ENCODE measurements around the gene DHRS3.
A peak's percentile ranks its signal among the peaks of the same experiment; 100 is the strongest.

Gene DHRS3

DNA sequence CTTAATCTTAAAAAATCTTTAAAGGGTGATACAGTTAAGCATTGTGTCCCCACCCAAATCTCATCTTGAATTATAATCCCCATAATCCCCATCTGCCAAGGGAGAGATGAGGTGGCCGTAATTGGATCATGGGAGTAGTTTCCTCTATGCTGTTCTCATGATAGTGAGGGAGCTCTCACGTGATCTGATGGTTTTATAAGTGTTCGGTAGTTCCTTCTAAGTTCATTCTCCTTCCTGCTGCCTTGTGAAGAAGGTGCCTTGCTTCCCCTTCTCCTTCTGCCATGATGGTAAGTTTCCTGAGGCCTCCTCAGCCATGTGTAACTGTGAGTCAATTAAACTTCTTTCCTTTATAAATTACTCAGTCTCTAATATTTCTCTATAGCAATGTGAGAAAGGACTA is 10.7 kb downstream of the DHRS3 start:
- no peak for TF ChIP-seq CTCF (IDR thresholded peaks at IDR 0.05; ENCODE audit: control insufficient read depth, insufficient read depth, low read depth, low read length, missing control alignments)
- no peak for DNase-seq (ENCODE audit: low read depth)
- H3K4me3 ChIP-seq (ENCODE audit: control insufficient read depth, low read depth, low read length) = no peak overlapping the region

- no peak overlapping the region for H3K4me3 ChIP-seq (ENCODE audit: control insufficient read depth, low read depth, low read length)
- no peak for TF ChIP-seq CTCF (IDR thresholded peaks at IDR 0.05; ENCODE audit: control insufficient read depth, insufficient read depth, low read depth, low read length, missing control alignments)
- no peak for DNase-seq (ENCODE audit: low read depth)
Observed at GRCh38 chr1:12604986-12605385, 13.0 kb downstream of the DHRS3 start.

DNA sequence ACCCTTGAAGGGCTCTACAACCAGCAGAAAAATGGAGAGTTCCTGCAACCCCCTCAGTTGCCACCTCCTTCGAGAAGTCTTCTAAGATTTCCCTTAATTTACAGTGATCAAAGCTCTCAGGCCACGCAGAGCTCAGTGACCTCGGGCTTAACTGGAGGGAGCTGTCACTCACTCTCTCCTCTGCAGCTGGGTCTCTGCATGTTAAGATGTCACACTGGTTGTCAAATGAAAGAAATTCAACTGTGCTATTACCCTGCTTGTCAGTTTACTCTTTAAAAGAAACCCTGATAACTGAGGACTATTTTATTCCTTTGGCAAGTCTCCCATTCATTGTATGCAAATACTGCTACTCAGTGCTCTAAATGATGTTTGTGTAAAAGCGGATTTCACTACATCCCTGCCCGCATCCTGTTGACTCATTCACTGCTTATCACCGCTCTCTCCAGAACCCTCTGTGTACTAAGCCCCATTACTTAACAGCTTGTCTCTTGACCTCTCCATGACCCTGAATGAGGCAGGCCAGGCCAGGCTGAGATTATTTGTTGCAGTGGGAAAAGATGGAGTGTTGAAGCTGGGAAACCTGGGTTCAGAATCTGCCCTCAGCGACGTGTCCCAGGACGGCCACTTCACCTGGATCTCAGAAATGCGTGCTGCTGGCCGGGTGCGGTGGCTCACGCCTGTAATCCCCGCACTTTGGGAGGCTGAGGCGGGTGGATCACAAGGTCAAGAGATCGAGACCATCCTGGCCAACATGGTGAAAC is 13.7 kb downstream of the DHRS3 start:
- no peak for TF ChIP-seq CTCF (IDR thresholded peaks at IDR 0.05; ENCODE audit: control insufficient read depth, insufficient read depth, low read depth, low read length, missing control alignments)
- peak; percentile 97 for DNase-seq (ENCODE audit: low read depth)
- H3K4me3 ChIP-seq (ENCODE audit: control insufficient read depth, low read depth, low read length) = no peak overlapping the region

DNA sequence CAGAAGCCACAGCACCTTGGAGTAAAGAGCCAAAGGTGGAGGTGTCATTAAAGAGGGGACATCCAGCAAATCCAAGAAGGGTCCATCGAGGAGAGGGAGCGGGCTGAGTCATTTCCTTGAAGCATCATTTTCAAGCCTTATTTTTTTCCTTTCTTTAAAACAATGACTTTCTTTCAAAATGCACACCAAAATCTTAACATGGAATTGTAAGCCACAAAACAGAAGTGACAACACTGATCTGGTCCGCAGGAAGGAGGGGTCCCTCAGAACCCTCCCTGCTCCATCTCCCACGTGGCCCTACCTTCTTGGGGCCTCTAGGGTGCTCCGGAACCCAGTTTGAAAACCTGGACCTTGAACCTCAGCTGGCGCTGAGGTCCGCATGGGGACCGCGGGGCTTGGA is 14.8 kb downstream of the DHRS3 start:
- DNase-seq (ENCODE audit: low read depth) = no peak
- TF ChIP-seq CTCF (IDR thresholded peaks at IDR 0.05; ENCODE audit: control insufficient read depth, insufficient read depth, low read depth, low read length, missing control alignments) = no peak
- no peak overlapping the region for H3K4me3 ChIP-seq (ENCODE audit: control insufficient read depth, low read depth, low read length)

- H3K4me3 ChIP-seq (ENCODE audit: control insufficient read depth, low read depth, low read length) = no peak overlapping the region
- TF ChIP-seq CTCF (IDR thresholded peaks at IDR 0.05; ENCODE audit: control insufficient read depth, insufficient read depth, low read depth, low read length, missing control alignments) = no peak
- no peak for DNase-seq (ENCODE audit: low read depth)
Observed at GRCh38 chr1:12602659-12603024, 15.4 kb downstream of the DHRS3 start.

DNA sequence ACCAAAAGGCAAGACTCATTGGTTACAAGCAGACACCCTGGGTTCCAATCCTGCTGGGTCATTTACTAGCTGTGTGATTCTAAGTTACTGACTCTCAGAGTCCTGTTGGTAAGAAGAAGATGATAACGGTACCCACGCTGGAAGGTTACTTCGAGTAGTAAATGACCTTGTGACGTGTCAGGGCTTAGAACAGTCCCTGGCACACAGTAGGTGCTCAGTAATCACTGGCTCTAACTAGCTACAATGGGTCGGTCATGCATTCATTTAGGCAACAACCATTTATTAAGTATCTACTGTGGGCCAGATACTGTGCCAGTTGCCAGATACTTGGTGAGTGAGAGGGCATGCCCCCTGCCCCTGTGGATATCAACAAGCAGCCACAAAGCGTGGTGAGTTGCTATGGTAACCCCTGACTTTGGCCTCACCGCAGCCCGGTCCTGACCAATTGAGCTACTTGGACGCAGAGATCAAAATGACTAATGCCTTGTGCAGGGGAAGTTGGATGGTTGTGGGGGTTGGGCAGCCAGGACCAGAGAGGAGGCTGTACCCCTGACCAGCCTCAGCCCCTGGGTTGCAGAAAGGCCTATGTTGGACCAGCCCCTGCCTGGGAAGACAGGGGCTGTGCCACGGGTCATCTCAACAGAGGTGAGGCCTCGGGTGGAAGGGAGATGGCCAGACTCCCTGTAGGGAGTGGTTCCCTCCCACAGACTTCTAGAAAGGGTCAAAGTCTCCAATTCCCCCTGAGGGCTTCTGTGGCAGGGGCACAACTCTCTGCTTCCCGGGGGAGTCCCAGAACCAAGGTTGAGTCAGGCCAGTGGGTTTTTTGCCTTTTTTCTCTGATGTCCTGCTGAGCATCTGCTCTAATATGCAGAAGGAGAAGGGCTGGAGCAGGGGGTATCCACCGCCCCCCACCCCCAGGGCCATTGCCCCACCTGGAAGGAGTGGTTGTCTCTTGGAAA is 16.0 kb downstream of the DHRS3 start:
- TF ChIP-seq CTCF (IDR thresholded peaks at IDR 0.05; ENCODE audit: control insufficient read depth, insufficient read depth, low read depth, low read length, missing control alignments) = no peak
- H3K4me3 ChIP-seq (ENCODE audit: control insufficient read depth, low read depth, low read length) = no peak overlapping the region
- peak; percentile 62 for DNase-seq (ENCODE audit: low read depth)

Data from AG09309 (cell line).